HEK293 (cell line): ENCODE data around the gene AP3D1.
A peak's percentile ranks its signal among the peaks of the same experiment; 100 is the strongest.

Source experiments
- KLF8 ChIP-seq: fragments of 450-650 bp; formaldehyde crosslinking; IDR thresholded peaks from 2 replicates; pipeline ENCODE4 v1.5.1; 2016; ENCODE audit warnings: missing biosample characterization, missing genetic modification characterization
- RBAK ChIP-seq: fragments of 450-650 bp; formaldehyde crosslinking; IDR thresholded peaks from 2 replicates; pipeline ENCODE4 v1.5.1; 2016; ENCODE audit warnings: missing biosample characterization, missing genetic modification characterization
- SCRT1 ChIP-seq: fragments of 450-650 bp; formaldehyde crosslinking; IDR thresholded peaks from 2 replicates; pipeline ENCODE4 v1.5.1; 2016; ENCODE audit warnings: missing biosample characterization, missing genetic modification characterization, borderline replicate concordance
- WT1 ChIP-seq: fragments of 450-650 bp; formaldehyde crosslinking; IDR thresholded peaks from 2 replicates; pipeline ENCODE4 v1.5.1; 2016; ENCODE audit warnings: missing biosample characterization, missing genetic modification characterization
- ZBTB1 ChIP-seq: fragments of 450-650 bp; formaldehyde crosslinking; IDR thresholded peaks from 2 replicates; pipeline ENCODE4 v1.5.1; 2016; ENCODE audit warnings: missing biosample characterization, missing genetic modification characterization
- ZNF16 ChIP-seq: fragments of 450-650 bp; formaldehyde crosslinking; IDR thresholded peaks from 2 replicates; pipeline ENCODE4 v1.5.1; 2016; ENCODE audit warnings: low read depth, missing biosample characterization, missing genetic modification characterization
- ZNF174 ChIP-seq: fragments of 450-650 bp; formaldehyde crosslinking; IDR thresholded peaks from 2 replicates; pipeline ENCODE4 v1.5.0; 2017; ENCODE audit warnings: missing biosample characterization, mild to moderate bottlenecking, missing genetic modification characterization
- ZNF239 ChIP-seq: fragments of 450-650 bp; formaldehyde crosslinking; IDR thresholded peaks from 2 replicates; pipeline ENCODE4 v1.5.1; 2016; ENCODE audit warnings: missing biosample characterization, missing genetic modification characterization
- ZNF24 ChIP-seq: fragments of 450-650 bp; formaldehyde crosslinking; IDR thresholded peaks from 2 replicates; pipeline ENCODE4 v1.5.1; 2016; ENCODE audit warnings: missing biosample characterization, missing genetic modification characterization
- ZNF292 ChIP-seq: fragments of 450-650 bp; formaldehyde crosslinking; IDR thresholded peaks from 2 replicates; pipeline ENCODE4 v1.5.1; 2016; ENCODE audit warnings: low read depth, missing biosample characterization, missing genetic modification characterization, borderline replicate concordance
- ZNF324 ChIP-seq: fragments of 450-650 bp; formaldehyde crosslinking; IDR thresholded peaks from 2 replicates; pipeline ENCODE4 v1.5.1; 2016; ENCODE audit warnings: missing biosample characterization, missing genetic modification characterization
- ZNF501 ChIP-seq: fragments of 450-650 bp; formaldehyde crosslinking; IDR thresholded peaks from 2 replicates; pipeline ENCODE4 v1.5.1; 2016; ENCODE audit warnings: missing biosample characterization, missing genetic modification characterization
- ZNF561 ChIP-seq: fragments of 450-650 bp; IDR thresholded peaks from 2 replicates; pipeline ENCODE4 v1.5.1; 2018; ENCODE audit warnings: missing biosample characterization, missing genetic modification characterization, borderline replicate concordance
- ZNF585B ChIP-seq: fragments of 450-650 bp; formaldehyde crosslinking; IDR thresholded peaks from 2 replicates; pipeline ENCODE4 v1.5.1; 2016; ENCODE audit warnings: missing biosample characterization, missing genetic modification characterization
- ZNF623 ChIP-seq: fragments of 450-650 bp; formaldehyde crosslinking; IDR thresholded peaks from 2 replicates; pipeline ENCODE4 v1.5.1; 2016; ENCODE audit warnings: missing biosample characterization, missing genetic modification characterization
- ZNF830 ChIP-seq: fragments of 450-650 bp; IDR thresholded peaks from 2 replicates; pipeline ENCODE4 v1.5.0; 2018; ENCODE audit warnings: missing biosample characterization, missing genetic modification characterization, low read depth, mild to moderate bottlenecking, moderate library complexity
- ZXDB ChIP-seq: fragments of 450-650 bp; formaldehyde crosslinking; IDR thresholded peaks from 2 replicates; pipeline ENCODE4 v1.5.1; 2016; ENCODE audit warnings: missing biosample characterization, missing genetic modification characterization
- TF ChIP-seq, protein P1 (sequence below): fragments of 450-650 bp; formaldehyde crosslinking; IDR thresholded peaks from 2 replicates; pipeline ENCODE4 v1.5.1; 2017; ENCODE audit warnings: missing biosample characterization, missing genetic modification characterization
- TF ChIP-seq, protein P2 (sequence below): fragments of 450-650 bp; formaldehyde crosslinking; IDR thresholded peaks from 2 replicates; pipeline ENCODE4 v1.5.1; 2016; ENCODE audit warnings: missing biosample characterization, missing genetic modification characterization
- TF ChIP-seq, protein P3 (sequence below): fragments of 450-650 bp; formaldehyde crosslinking; IDR thresholded peaks from 2 replicates; pipeline ENCODE4 v1.5.1; 2016; ENCODE audit warnings: missing biosample characterization, missing genetic modification characterization
- TF ChIP-seq, protein P4 (sequence below): fragments of 450-650 bp; formaldehyde crosslinking; IDR thresholded peaks from 2 replicates; pipeline ENCODE4 v1.5.1; 2016; ENCODE audit warnings: missing biosample characterization, missing genetic modification characterization
- TF ChIP-seq, protein P5 (sequence below): fragments of 450-650 bp; formaldehyde crosslinking; IDR thresholded peaks from 2 replicates; pipeline ENCODE4 v1.5.0; 2017; ENCODE audit warnings: missing biosample characterization, missing genetic modification characterization, borderline replicate concordance
- TF ChIP-seq, protein P6 (sequence below): fragments of 450-650 bp; formaldehyde crosslinking; IDR thresholded peaks from 2 replicates; pipeline ENCODE4 v1.5.1; 2016; ENCODE audit warnings: missing biosample characterization, missing genetic modification characterization, borderline replicate concordance
- TF ChIP-seq, protein P7 (sequence below): fragments of 450-650 bp; formaldehyde crosslinking; IDR thresholded peaks from 2 replicates; pipeline ENCODE4 v1.5.1; 2016; ENCODE audit warnings: missing biosample characterization, missing genetic modification characterization
- TF ChIP-seq, protein P8 (sequence below): fragments of 450-650 bp; formaldehyde crosslinking; IDR thresholded peaks from 2 replicates; pipeline ENCODE4 v1.5.1; 2016; ENCODE audit warnings: missing biosample characterization, missing genetic modification characterization, low read depth

AP3D1 gene

DNA sequence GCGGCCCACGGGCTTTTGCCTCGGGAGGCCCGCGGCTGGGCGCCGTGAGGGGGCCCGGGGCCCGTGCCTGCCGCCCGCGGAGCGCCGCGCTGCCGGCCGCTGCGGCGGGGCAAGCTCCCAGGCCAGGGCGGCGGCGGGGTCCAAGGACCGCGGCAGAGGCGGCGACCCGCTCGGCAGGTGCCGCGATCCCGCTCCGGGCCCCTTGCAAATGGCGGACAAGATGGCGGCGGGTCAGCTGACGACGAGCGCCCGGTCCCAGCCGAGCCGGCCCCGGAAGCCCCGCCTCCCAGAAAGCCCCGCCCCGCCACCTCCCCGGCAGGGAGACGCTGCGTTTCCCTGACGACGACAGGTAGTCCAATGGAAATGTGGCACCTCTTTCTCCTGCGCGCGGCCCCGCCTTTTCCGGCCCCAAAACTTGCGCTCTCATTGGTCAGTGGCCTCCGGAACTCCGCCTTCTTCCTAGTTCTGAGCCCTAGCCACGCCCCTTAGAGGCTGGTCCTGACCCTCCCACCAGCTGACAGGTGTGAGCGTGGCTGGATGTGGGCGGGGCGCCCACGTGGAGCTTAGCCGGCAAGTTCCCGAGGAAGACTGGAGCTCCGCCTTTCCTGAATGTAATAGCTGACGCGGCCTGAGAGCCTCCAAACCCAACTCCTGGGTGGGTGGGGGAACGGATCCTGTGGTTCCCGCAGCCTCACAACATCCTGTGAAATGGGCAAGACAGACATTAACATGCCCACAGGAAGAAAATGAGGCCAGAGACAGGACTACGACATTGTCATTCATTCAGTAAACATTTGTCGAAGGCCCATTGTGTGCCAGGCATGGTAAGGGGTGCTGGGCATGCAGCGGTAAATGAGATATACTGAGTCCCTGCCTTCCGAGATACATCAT, at the start of gene AP3D1 (continued):
- TF ChIP-seq, protein P1, sequence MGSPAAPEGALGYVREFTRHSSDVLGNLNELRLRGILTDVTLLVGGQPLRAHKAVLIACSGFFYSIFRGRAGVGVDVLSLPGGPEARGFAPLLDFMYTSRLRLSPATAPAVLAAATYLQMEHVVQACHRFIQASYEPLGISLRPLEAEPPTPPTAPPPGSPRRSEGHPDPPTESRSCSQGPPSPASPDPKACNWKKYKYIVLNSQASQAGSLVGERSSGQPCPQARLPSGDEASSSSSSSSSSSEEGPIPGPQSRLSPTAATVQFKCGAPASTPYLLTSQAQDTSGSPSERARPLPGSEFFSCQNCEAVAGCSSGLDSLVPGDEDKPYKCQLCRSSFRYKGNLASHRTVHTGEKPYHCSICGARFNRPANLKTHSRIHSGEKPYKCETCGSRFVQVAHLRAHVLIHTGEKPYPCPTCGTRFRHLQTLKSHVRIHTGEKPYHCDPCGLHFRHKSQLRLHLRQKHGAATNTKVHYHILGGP: no peak
- TF ChIP-seq ZNF561 (tag by site-specific recombination) (no peak), SCRT1 (tag by site-specific recombination) (peak; percentile 27; the same call in 1 of the 2 replicates), ZXDB (tag by site-specific recombination) (no peak), RBAK (tag by site-specific recombination) (no peak), ZNF623 (tag by site-specific recombination) (no peak), ZNF174 (tag by site-specific recombination) (no peak), ZBTB1 (no peak), ZNF585B (tag by site-specific recombination) (no peak), WT1 (no peak), ZNF292 (tag by site-specific recombination) (no peak), ZNF324 (tag by site-specific recombination) (0 out of 2 replicates have a peak, but pooled peaks have one; percentile 26), ZNF24 (tag by site-specific recombination) (no peak), ZNF16 (tag by site-specific recombination) (no peak), ZNF830 (tag by site-specific recombination) (no peak), ZNF239 (tag by site-specific recombination) (no peak), ZNF501 (tag by site-specific recombination) (no peak), KLF8 (tag by site-specific recombination) (peak; percentile 92)
- TF ChIP-seq, protein P2, sequence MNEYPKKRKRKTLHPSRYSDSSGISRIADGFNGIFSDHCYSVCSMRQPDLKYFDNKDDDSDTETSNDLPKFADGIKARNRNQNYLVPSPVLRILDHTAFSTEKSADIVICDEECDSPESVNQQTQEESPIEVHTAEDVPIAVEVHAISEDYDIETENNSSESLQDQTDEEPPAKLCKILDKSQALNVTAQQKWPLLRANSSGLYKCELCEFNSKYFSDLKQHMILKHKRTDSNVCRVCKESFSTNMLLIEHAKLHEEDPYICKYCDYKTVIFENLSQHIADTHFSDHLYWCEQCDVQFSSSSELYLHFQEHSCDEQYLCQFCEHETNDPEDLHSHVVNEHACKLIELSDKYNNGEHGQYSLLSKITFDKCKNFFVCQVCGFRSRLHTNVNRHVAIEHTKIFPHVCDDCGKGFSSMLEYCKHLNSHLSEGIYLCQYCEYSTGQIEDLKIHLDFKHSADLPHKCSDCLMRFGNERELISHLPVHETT (tag by site-specific recombination): no peak
- TF ChIP-seq, protein P3, sequence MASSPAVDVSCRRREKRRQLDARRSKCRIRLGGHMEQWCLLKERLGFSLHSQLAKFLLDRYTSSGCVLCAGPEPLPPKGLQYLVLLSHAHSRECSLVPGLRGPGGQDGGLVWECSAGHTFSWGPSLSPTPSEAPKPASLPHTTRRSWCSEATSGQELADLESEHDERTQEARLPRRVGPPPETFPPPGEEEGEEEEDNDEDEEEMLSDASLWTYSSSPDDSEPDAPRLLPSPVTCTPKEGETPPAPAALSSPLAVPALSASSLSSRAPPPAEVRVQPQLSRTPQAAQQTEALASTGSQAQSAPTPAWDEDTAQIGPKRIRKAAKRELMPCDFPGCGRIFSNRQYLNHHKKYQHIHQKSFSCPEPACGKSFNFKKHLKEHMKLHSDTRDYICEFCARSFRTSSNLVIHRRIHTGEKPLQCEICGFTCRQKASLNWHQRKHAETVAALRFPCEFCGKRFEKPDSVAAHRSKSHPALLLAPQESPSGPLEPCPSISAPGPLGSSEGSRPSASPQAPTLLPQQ (tag by site-specific recombination): no peak
- TF ChIP-seq, protein P4, sequence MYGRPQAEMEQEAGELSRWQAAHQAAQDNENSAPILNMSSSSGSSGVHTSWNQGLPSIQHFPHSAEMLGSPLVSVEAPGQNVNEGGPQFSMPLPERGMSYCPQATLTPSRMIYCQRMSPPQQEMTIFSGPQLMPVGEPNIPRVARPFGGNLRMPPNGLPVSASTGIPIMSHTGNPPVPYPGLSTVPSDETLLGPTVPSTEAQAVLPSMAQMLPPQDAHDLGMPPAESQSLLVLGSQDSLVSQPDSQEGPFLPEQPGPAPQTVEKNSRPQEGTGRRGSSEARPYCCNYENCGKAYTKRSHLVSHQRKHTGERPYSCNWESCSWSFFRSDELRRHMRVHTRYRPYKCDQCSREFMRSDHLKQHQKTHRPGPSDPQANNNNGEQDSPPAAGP (tag by site-specific recombination): no peak
- TF ChIP-seq, protein P5, sequence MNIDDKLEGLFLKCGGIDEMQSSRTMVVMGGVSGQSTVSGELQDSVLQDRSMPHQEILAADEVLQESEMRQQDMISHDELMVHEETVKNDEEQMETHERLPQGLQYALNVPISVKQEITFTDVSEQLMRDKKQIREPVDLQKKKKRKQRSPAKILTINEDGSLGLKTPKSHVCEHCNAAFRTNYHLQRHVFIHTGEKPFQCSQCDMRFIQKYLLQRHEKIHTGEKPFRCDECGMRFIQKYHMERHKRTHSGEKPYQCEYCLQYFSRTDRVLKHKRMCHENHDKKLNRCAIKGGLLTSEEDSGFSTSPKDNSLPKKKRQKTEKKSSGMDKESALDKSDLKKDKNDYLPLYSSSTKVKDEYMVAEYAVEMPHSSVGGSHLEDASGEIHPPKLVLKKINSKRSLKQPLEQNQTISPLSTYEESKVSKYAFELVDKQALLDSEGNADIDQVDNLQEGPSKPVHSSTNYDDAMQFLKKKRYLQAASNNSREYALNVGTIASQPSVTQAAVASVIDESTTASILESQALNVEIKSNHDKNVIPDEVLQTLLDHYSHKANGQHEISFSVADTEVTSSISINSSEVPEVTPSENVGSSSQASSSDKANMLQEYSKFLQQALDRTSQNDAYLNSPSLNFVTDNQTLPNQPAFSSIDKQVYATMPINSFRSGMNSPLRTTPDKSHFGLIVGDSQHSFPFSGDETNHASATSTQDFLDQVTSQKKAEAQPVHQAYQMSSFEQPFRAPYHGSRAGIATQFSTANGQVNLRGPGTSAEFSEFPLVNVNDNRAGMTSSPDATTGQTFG (tag by site-specific recombination): no peak
- TF ChIP-seq, protein P6, sequence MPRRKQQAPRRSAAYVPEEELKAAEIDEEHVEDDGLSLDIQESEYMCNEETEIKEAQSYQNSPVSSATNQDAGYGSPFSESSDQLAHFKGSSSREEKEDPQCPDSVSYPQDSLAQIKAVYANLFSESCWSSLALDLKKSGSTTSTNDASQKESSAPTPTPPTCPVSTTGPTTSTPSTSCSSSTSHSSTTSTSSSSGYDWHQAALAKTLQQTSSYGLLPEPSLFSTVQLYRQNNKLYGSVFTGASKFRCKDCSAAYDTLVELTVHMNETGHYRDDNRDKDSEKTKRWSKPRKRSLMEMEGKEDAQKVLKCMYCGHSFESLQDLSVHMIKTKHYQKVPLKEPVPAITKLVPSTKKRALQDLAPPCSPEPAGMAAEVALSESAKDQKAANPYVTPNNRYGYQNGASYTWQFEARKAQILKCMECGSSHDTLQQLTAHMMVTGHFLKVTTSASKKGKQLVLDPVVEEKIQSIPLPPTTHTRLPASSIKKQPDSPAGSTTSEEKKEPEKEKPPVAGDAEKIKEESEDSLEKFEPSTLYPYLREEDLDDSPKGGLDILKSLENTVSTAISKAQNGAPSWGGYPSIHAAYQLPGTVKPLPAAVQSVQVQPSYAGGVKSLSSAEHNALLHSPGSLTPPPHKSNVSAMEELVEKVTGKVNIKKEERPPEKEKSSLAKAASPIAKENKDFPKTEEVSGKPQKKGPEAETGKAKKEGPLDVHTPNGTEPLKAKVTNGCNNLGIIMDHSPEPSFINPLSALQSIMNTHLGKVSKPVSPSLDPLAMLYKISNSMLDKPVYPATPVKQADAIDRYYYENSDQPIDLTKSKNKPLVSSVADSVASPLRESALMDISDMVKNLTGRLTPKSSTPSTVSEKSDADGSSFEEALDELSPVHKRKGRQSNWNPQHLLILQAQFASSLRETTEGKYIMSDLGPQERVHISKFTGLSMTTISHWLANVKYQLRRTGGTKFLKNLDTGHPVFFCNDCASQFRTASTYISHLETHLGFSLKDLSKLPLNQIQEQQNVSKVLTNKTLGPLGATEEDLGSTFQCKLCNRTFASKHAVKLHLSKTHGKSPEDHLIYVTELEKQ: no peak
- TF ChIP-seq, protein P7, sequence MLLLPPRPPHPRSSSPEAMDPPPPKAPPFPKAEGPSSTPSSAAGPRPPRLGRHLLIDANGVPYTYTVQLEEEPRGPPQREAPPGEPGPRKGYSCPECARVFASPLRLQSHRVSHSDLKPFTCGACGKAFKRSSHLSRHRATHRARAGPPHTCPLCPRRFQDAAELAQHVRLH (tag by site-specific recombination): no peak
- TF ChIP-seq, protein P8, sequence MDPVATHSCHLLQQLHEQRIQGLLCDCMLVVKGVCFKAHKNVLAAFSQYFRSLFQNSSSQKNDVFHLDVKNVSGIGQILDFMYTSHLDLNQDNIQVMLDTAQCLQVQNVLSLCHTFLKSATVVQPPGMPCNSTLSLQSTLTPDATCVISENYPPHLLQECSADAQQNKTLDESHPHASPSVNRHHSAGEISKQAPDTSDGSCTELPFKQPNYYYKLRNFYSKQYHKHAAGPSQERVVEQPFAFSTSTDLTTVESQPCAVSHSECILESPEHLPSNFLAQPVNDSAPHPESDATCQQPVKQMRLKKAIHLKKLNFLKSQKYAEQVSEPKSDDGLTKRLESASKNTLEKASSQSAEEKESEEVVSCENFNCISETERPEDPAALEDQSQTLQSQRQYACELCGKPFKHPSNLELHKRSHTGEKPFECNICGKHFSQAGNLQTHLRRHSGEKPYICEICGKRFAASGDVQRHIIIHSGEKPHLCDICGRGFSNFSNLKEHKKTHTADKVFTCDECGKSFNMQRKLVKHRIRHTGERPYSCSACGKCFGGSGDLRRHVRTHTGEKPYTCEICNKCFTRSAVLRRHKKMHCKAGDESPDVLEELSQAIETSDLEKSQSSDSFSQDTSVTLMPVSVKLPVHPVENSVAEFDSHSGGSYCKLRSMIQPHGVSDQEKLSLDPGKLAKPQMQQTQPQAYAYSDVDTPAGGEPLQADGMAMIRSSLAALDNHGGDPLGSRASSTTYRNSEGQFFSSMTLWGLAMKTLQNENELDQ (tag by site-specific recombination): no peak
